Measurements from ENCODE around the gene OLR1.

Gene OLR1

DNA sequence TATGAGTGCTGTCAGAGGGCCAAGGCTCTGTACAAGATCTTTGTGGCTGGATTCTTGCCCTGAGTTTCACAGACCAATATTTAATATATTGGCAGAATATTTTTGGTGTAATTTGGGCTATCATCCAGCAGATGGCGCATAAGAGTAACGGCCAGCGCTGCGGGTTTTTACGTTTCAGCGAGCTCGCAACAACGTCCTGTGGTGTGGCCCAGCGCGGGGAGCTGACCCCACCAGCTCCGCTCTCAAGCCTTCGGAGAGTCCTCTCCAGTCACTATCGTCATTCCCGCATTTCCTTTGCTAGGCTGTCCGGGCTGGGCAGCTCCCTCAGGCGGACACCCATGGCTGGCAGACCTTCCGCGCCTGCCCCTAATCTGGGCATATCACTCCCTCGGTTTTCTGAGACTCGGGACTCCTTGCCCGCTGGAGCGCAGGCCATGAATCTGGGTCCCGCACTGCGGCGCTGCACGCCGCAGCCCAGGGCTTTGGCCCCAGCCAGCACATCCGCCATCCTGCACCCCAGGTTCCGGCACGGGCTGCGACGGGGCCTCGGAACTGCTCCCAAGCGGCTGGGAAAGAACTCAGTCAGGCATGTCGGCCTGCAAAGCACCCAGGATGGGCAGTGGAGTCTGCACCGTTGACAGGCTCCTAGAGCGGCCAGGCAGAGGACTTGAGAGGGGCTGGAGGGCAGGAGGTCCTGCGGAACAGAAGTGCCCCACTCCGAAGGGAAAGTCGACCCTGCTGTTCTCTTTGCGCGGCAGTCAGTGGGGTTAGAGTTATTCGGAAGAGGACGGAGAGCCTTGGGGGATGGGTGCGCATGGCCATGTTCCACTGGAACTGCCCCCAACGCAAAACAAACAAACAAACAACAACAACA, 18.4 kb downstream of the OLR1 start:
- peak; percentile 27 for DNase-seq (ENCODE audit: low read depth)
- H3K4me3 ChIP-seq (ENCODE audit: control insufficient read depth, low read depth, low read length): peak overlapping the region; percentile 49
- TF ChIP-seq, protein P1, sequence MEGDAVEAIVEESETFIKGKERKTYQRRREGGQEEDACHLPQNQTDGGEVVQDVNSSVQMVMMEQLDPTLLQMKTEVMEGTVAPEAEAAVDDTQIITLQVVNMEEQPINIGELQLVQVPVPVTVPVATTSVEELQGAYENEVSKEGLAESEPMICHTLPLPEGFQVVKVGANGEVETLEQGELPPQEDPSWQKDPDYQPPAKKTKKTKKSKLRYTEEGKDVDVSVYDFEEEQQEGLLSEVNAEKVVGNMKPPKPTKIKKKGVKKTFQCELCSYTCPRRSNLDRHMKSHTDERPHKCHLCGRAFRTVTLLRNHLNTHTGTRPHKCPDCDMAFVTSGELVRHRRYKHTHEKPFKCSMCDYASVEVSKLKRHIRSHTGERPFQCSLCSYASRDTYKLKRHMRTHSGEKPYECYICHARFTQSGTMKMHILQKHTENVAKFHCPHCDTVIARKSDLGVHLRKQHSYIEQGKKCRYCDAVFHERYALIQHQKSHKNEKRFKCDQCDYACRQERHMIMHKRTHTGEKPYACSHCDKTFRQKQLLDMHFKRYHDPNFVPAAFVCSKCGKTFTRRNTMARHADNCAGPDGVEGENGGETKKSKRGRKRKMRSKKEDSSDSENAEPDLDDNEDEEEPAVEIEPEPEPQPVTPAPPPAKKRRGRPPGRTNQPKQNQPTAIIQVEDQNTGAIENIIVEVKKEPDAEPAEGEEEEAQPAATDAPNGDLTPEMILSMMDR (IDR thresholded peaks at IDR 0.05; ENCODE audit: control insufficient read depth, insufficient read depth, low read depth, low read length, missing control alignments): peak; percentile 84

DNA sequence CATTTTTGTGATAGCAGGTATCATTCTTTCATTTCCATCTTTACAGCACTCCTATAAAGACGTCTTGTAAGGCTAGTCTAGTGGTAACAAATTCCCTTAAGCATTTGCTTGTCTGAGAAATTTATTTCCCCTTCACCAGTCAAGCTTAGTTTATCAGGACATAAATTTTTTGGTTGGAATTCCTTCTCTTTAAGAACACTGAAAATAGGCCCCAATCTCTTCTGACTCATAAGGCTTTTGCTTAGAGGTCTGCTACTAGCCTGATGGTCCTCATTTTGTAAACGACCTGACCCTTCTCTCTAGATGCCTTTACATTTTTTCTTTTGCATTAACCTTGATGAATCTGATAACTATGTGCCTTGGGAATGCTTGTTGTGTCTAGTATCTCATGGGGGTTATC, 20.3 kb downstream of the OLR1 start:
- H3K4me3 ChIP-seq (ENCODE audit: control insufficient read depth, low read depth, low read length): no peak overlapping the region
- TF ChIP-seq, protein P1 (IDR thresholded peaks at IDR 0.05; ENCODE audit: control insufficient read depth, insufficient read depth, low read depth, low read length, missing control alignments): no peak
- no peak for DNase-seq (ENCODE audit: low read depth)

DNA sequence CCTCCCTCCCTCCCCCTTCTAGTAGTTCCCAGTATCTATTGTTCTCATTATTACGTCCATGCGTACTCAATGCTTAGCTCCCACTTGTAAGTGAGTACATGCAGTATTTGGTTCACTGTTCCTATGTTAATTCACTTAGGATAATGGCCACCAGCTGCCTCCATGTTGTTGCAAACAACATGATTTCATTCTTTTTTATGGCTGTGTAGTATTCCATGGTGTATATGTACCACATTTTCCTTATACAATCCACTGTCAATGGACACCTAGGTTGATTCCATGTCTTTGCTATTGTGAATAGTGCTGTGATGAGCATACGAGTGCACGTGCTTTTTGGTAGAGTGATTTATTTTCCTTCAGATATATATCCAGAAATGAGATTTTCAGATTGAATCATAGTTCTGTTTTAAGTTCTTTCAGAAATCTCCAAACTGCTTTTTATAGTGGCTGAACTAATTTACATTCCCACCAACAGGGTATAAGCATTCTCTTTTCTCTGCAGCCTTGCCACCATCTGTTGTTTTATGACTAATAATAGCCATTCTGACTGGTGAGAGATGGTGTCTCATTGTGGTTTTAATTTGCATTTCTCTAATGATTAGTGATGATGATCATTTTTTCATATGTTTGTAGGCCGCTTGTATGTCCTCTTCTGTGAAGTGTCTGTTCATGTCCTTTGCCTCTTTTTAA, 24.1 kb downstream of the OLR1 start:
- no peak overlapping the region for H3K4me3 ChIP-seq (ENCODE audit: control insufficient read depth, low read depth, low read length)
- TF ChIP-seq, protein P1 (IDR thresholded peaks at IDR 0.05; ENCODE audit: control insufficient read depth, insufficient read depth, low read depth, low read length, missing control alignments): no peak
- no peak for DNase-seq (ENCODE audit: low read depth)

DNA sequence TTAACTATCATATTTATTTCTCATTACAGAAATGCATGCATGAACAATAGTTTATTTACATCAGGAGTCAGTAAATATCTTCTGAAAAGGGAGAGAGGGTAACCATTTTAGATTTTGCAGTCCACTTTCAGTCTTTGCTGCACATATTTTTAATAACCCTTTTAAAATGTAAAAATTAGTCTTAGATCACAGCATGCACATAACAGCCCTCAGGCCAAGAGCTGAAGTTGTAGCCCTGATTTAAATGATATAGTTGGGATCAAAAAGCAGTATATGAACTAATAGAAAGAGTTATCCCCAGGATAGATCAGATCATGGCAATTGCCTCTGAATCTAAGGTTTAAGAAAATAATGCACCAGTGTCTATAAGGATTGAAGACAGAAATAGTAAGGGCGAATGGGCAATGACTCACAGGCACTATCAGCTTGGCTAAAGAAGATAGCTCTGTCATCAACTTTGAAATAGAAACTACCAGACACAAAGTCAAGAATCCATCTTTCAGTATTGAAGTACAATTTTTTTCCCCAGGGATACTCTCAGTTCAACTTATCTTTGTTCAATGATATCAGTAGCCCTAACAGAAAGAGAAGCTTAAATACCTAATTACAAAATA, 28.8 kb downstream of the OLR1 start:
- H3K4me3 ChIP-seq (ENCODE audit: control insufficient read depth, low read depth, low read length): no peak overlapping the region
- TF ChIP-seq, protein P1 (IDR thresholded peaks at IDR 0.05; ENCODE audit: control insufficient read depth, insufficient read depth, low read depth, low read length, missing control alignments): no peak
- DNase-seq (ENCODE audit: low read depth): no peak

DNA sequence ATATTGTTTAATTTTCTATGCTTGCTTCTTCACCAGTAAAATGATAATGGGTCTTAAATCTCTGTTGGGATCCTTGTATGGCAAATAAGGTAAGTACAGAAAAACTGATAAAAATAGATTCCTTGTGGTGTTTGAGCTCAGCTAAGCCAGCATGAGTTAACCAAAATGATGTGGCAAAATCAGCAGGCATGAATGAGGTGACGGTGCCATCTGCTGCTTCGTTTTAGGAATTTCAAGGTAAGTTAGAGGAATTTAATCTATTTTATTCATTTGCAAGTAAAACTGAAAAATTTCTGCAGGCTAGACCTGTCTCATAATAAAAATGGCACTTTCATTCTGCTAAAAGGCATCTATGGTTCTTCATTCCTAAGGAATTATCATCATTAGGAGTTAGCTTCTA, 31.9 kb downstream of the OLR1 start:
- TF ChIP-seq, protein P1 (IDR thresholded peaks at IDR 0.05; ENCODE audit: control insufficient read depth, insufficient read depth, low read depth, low read length, missing control alignments): peak; percentile 52
- H3K4me3 ChIP-seq (ENCODE audit: control insufficient read depth, low read depth, low read length): no peak overlapping the region
- DNase-seq (ENCODE audit: low read depth): peak; percentile 39

DNA sequence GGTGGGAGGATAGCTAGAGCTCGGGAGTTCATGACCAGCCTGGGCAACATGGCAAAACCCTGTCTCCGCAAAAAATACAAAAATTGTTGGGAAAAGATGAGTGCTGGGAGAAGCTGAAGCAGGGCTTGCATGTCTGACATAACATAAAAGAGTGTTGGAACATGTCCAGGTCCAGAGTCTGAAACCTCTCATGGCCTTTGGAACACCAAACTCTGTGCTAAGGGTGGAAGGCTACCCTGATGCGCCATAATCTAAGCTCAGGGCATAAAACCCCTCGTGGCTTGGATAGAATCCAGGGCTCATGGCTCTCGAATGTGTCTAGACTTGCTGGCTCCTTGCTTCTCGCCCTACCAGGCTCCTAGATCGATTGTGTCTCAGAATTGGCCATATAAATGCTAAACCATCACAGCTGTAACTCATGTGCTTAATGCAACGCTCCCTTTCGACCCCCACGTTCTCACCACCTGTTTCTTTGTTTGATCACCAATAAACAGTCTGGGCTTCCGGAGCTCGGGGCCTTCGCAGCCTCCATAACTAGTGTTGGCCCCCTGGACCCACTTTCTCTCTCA, 35.2 kb downstream of the OLR1 start:
- H3K4me3 ChIP-seq (ENCODE audit: control insufficient read depth, low read depth, low read length): no peak overlapping the region
- no peak for DNase-seq (ENCODE audit: low read depth)
- TF ChIP-seq, protein P1 (IDR thresholded peaks at IDR 0.05; ENCODE audit: control insufficient read depth, insufficient read depth, low read depth, low read length, missing control alignments): no peak

Measured in AG09309 (cell line).